Central memory CD8-positive, alpha-beta T cell (primary cell): ENCODE data around the gene DLST.

Experiments used
- ATAC-seq: fragments of 150-1000 bp; cut with Tn5 transposase; replicated peaks from 2 replicates; pipeline ENCODE4 v1.10.0; 2022; ENCODE audit warnings: mild to moderate bottlenecking, moderate FRiP score, moderate number of reproducible peaks; ENCODE audit not compliant: poor library complexity, severe bottlenecking; ENCODE audit errors: extremely low read depth
- DNase-seq, 2 donors: peaks; one replicate each; pipeline ENCODE4 v3.0.0; 2021; ENCODE audit warnings: low spot score in 2 of 2
- H3K27ac Mint-ChIP-seq: one replicate; pipeline ENCODE4 v1.8.0; 2022; ENCODE audit warnings: low read depth, mild to moderate bottlenecking, moderate library complexity, mixed read lengths
- H3K27me3 Mint-ChIP-seq: one replicate; pipeline ENCODE4 v1.8.0; 2022; ENCODE audit warnings: mixed read lengths
- H3K36me3 Mint-ChIP-seq: one replicate; pipeline ENCODE4 v1.8.0; 2022; ENCODE audit warnings: mild to moderate bottlenecking, moderate library complexity, mixed read lengths; ENCODE audit not compliant: insufficient read depth
- H3K4me1 Mint-ChIP-seq: one replicate; pipeline ENCODE4 v1.8.0; 2022; ENCODE audit warnings: mixed read lengths
- H3K4me3 Mint-ChIP-seq: one replicate; pipeline ENCODE4 v1.8.0; 2022; ENCODE audit warnings: mild to moderate bottlenecking, moderate library complexity, mixed read lengths
- H3K9me3 Mint-ChIP-seq: one replicate; pipeline ENCODE4 v1.8.0; 2022; ENCODE audit warnings: mixed read lengths

DLST gene

DNA sequence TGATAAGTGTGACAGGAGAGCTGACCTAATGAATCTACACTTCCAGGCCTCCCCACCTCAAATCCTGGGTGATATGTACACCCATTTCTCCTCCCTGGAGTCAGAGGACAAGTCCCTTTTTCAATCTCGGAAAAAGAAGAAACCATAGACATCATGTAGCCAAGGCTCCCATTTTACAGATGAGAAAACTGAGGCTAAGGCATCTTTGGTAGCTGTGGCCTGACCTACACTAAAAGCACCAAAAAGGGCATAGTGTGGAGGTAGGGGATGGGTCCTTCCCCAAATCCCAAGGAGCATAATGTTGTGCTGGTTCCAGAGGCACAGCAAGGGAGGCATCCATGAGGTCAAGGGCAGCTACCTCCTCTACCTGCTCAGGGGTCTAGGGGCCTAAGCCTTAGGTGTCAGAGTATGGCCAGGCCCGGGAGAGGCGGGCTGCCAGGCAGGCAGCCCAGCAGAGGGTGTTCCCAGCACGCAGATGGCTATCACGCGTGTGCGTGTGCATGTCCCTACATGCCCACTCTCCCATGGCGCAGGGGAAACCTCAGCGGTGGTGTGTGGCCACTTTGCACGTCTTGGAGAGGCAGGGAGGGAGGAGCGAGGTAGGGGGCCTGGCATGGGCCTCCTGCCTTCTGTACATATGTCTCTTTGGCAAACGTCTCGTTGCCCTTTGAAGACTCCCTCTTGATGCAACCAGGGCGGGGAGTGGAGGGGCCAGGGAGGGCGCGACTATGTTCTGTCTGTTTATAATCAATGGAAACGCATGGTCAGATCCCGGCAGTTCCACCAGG is 71.2 kb downstream of the DLST start:
- ATAC-seq (no peak), DNase-seq (no peak)
- H3K4me1 Mint-ChIP-seq, result no peaks in the 10 kb centered on the region
- H3K27ac Mint-ChIP-seq, result no peak overlapping the region
- no peak overlapping the region for H3K4me3 Mint-ChIP-seq
- no peaks in the 10 kb centered on the region for H3K9me3 Mint-ChIP-seq
- H3K36me3 Mint-ChIP-seq, result peaks cover 2% of the 10 kb centered on the region
- peaks cover 20% of the 10 kb centered on the region for H3K27me3 Mint-ChIP-seq
